Caco-2 (cell line): ENCODE measurements around the gene PTPN3. TPM values are rescaled to one million over a fixed set of nuclear protein-coding genes. Genes with fewer than 3 reads are reported as not detected.

Experiments used
- BruUV-seq: library from RNA; stranded (reverse); fragments of 400-500 nt; replicated peaks from 2 replicates; lab custom pipeline; 2021; lab: Mats Ljungman, UMichigan
- CTCF ChIA-PET: fragments of 300-600 bp; sonication (Branson Sonifier 250); formaldehyde crosslinking; loops from one replicate; lab custom pipeline; 2022; ENCODE audit warnings: antibody characterized with exemption; lab: Charles Lee
- POLR2A ChIA-PET: fragments of 300-600 bp; sonication (Branson Sonifier 250); formaldehyde crosslinking; loops from one replicate; lab custom pipeline; 2022; ENCODE audit warnings: antibody characterized with exemption; lab: Charles Lee
- DNase-seq, 2 experiments: peaks; one replicate each; pipeline versions ENCODE4 v3.0.0 to v3.0.0-alpha.2; 2020 to 2022
- H3K27me3 ChIP-seq: replicated peaks from 2 replicates; pipeline ENCODE4 v1.6.0; 2011; ENCODE audit warnings: low read length; ENCODE audit not compliant: control insufficient read depth, insufficient read depth
- H3K36me3 ChIP-seq: 2 replicates; pipeline ENCODE4 v1.5.1; 2011; ENCODE audit warnings: low read length; ENCODE audit not compliant: control insufficient read depth, insufficient read depth
- H3K4me1 ChIP-seq: fragments of 250-450 bp; sonication (Bioruptor Pico); 2 replicates; pipeline ENCODE4 v1.5.1; 2020; ENCODE audit warnings: mild to moderate bottlenecking
- H3K4me3 ChIP-seq: 2 replicates; pipeline ENCODE4 v1.5.1; 2011; ENCODE audit warnings: low read depth, mild to moderate bottlenecking, control low read depth, low read length
- H3K9me3 ChIP-seq: fragments of 250-450 bp; sonication (Bioruptor Pico); 2 replicates; pipeline ENCODE4 v1.5.1; 2020; ENCODE audit warnings: mild to moderate bottlenecking, moderate library complexity
- H3K27ac Mint-ChIP-seq: one replicate; pipeline ENCODE4 v1.8.0; 2022; ENCODE audit warnings: mixed read lengths; ENCODE audit not compliant: unreplicated experiment
- H3K27me3 Mint-ChIP-seq: one replicate; pipeline ENCODE4 v1.8.0; 2022; ENCODE audit warnings: mixed read lengths; ENCODE audit not compliant: insufficient read depth, unreplicated experiment
- H3K36me3 Mint-ChIP-seq: one replicate; pipeline ENCODE4 v1.8.0; 2022; ENCODE audit warnings: mild to moderate bottlenecking, mixed read lengths; ENCODE audit not compliant: insufficient read depth, unreplicated experiment
- H3K4me1 Mint-ChIP-seq: one replicate; pipeline ENCODE4 v1.8.0; 2022; ENCODE audit warnings: low read depth, mixed read lengths; ENCODE audit not compliant: unreplicated experiment
- H3K4me3 Mint-ChIP-seq: one replicate; pipeline ENCODE4 v1.8.0; 2022; ENCODE audit warnings: mild to moderate bottlenecking, moderate library complexity, mixed read lengths; ENCODE audit not compliant: unreplicated experiment
- H3K9me3 Mint-ChIP-seq: one replicate; pipeline ENCODE4 v1.8.0; 2022; ENCODE audit warnings: mixed read lengths; ENCODE audit not compliant: unreplicated experiment
- intact Hi-C: fragments of 100-400 bp; cut with micrococcal nuclease; formaldehyde crosslinking; loops from one replicate; pipeline ENCODE4 v1.10.0; 2022; ENCODE audit not compliant: unreplicated experiment
- total RNA-seq: library from RNA; stranded (reverse); gene quantifications from 2 replicates; pipeline ENCODE4 v1.2.3, GENCODE V29; 2022
- TF ChIP-seq, protein P1 (sequence below), 2 experiments: fragments of 200-600 bp in 1 of 2; IDR thresholded peaks; 1 replicate in 1 of 2; 2 replicates in 1 of 2; pipeline versions ENCODE4 v1.5.1 to v1.8.0; 2011 to 2022; ENCODE audit warnings: antibody characterized with exemption in 1 of 2, control low read depth in 1 of 2, inconsistent platforms in 1 of 2, low read depth in 1 of 2, low read length in 1 of 2, mild to moderate bottlenecking in 1 of 2, moderate library complexity in 1 of 2; ENCODE audit not compliant: insufficient read depth in 1 of 2, severe bottlenecking in 1 of 2, unreplicated experiment in 1 of 2

PTPN3 gene
- total RNA-seq, 1 experiment from 2014 or later = 12.4 TPM

DNA sequence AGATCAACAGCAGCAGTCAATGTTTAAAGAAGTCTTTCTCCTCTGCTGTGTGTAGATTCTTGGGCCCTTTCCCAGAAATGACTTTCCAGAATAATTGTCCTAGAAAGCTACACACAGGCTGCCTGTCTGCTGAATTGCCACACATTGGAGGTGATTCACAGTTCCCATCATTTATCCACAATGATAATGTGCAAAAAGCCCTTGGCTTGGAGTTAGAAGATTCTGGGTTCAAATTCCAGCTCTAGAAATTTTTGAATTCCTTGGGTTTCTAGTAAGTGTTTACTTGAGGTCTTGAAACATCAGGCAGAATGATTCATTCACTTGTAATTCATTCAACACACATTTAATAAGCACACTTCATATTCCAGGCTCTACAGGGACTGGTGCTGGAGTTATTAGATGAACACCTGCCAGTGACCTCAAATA is 148.7 kb downstream of the PTPN3 start:
- ChIA-PET POLR2A (no interaction called here), CTCF (interaction anchor here (0.5 kb wide), 1 partner anchor 24 kb away, joined by 6 read pairs; no protein-coding TSS in a partner anchor)
- H3K9me3 ChIP-seq = no peaks in the 10 kb centered on the region
- H3K36me3 ChIP-seq = no peaks in the 10 kb centered on the region
- Mint-ChIP-seq H3K27me3 (no peaks in the 10 kb centered on the region), H3K36me3 (no peaks in the 10 kb centered on the region), H3K27ac (no peak overlapping the region), H3K9me3 (no peaks in the 10 kb centered on the region), H3K4me1 (peaks cover 14% of the 10 kb centered on the region), H3K4me3 (no peak overlapping the region)
- H3K4me3 ChIP-seq = no peak overlapping the region
- no peaks in the 10 kb centered on the region for H3K27me3 ChIP-seq
- intact Hi-C loops = no loop called here
- no TSS peak for BruUV-seq
- H3K4me1 ChIP-seq = peaks cover 14% of the 10 kb centered on the region
- no peak for DNase-seq
- TF ChIP-seq, protein P1, sequence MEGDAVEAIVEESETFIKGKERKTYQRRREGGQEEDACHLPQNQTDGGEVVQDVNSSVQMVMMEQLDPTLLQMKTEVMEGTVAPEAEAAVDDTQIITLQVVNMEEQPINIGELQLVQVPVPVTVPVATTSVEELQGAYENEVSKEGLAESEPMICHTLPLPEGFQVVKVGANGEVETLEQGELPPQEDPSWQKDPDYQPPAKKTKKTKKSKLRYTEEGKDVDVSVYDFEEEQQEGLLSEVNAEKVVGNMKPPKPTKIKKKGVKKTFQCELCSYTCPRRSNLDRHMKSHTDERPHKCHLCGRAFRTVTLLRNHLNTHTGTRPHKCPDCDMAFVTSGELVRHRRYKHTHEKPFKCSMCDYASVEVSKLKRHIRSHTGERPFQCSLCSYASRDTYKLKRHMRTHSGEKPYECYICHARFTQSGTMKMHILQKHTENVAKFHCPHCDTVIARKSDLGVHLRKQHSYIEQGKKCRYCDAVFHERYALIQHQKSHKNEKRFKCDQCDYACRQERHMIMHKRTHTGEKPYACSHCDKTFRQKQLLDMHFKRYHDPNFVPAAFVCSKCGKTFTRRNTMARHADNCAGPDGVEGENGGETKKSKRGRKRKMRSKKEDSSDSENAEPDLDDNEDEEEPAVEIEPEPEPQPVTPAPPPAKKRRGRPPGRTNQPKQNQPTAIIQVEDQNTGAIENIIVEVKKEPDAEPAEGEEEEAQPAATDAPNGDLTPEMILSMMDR (IDR thresholded peaks at IDR 0.05; ENCODE audit: insufficient read depth in 1 of 2, low read depth in 1 of 2, low read length in 1 of 2, severe bottlenecking in 1 of 2, unreplicated experiment in 1 of 2) = no peak

DNA sequence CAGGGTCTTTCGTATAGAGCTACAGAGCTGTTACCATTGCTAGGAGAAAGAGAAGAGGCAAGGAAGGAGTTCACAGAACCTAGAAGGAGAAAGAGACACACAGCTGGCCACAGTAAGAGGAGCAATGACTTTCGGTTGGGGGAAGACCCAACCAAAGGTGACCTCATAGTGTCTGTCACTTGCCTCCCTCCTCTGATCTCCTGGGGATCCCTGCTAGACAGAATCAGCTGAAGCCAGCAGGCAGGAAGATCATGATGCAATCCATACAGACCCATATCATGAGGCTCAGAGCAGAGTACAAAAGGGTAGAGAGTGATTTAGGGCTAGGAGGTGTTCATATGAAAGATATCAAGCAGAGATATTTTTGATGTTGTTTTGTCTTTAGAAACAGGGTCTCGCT is 151.2 kb downstream of the PTPN3 start:
- no peak overlapping the region for H3K4me3 Mint-ChIP-seq
- intact Hi-C loops = no loop called here

DNA sequence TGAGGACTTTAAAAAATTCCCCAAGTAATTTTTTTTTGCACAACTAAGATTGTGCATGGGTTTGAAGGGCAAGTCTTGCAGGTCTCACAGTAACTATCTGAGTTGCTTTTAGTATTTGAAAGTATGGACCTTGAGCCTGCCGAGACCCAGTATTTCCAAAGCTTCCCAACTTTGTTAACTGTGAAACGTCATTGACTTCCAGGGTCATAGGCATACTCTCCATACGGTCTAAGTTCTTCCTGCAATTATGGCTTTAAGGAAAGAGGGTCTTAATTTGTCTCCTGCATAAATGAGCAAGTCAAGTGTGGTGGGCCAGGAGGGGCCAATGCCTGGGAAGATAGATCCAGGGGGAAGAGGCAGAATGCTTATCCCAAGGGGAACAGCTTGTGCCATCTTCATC is 153.2 kb downstream of the PTPN3 start:
- no peaks in the 10 kb centered on the region for H3K27me3 Mint-ChIP-seq
- no peak overlapping the region for H3K4me3 ChIP-seq
- peaks cover 14% of the 10 kb centered on the region for H3K4me1 Mint-ChIP-seq
- POLR2A ChIA-PET = interaction anchor here (0.6 kb wide), 1 partner anchor 10 kb away, joined by 3 read pairs; no protein-coding TSS in a partner anchor
- intact Hi-C loops = loop anchor here (2.0 kb wide), 1 partner anchor 24 kb away; the partner anchor contains the start of gene EPB41L4B
- H3K36me3 Mint-ChIP-seq = no peaks in the 10 kb centered on the region
- no peaks in the 10 kb centered on the region for H3K27me3 ChIP-seq
- TF ChIP-seq, protein P1 (IDR thresholded peaks at IDR 0.05; ENCODE audit: insufficient read depth in 1 of 2, low read depth in 1 of 2, low read length in 1 of 2, severe bottlenecking in 1 of 2, unreplicated experiment in 1 of 2) = no peak
- DNase-seq = no peak
- H3K4me1 ChIP-seq = peaks cover 17% of the 10 kb centered on the region
- H3K9me3 Mint-ChIP-seq = no peaks in the 10 kb centered on the region
- H3K36me3 ChIP-seq = no peaks in the 10 kb centered on the region
- no TSS peak for BruUV-seq
- no peak overlapping the region for H3K4me3 Mint-ChIP-seq
- CTCF ChIA-PET = interaction anchor here (0.6 to 1.6 kb wide), 3 partner anchors 13 to 162 kb away, joined by 4 to 12 read pairs (median 4); no protein-coding TSS in a partner anchor
- peak overlapping the region; percentile 82 for H3K27ac Mint-ChIP-seq
- H3K9me3 ChIP-seq = no peaks in the 10 kb centered on the region

More for the DNA sequence above, 151.2 kb downstream of the PTPN3 start:
- Histone ChIP-seq H3K27me3 (no peaks in the 10 kb centered on the region), H3K4me3 (no peak overlapping the region), H3K36me3 (no peaks in the 10 kb centered on the region), H3K4me1 (peaks cover 17% of the 10 kb centered on the region), H3K9me3 (no peaks in the 10 kb centered on the region)
- Mint-ChIP-seq H3K27me3 (no peaks in the 10 kb centered on the region), H3K4me1 (peaks cover 14% of the 10 kb centered on the region), H3K27ac (no peak overlapping the region), H3K36me3 (no peaks in the 10 kb centered on the region), H3K9me3 (no peaks in the 10 kb centered on the region)
- DNase-seq = no peak
- POLR2A ChIA-PET = no interaction called here
- TF ChIP-seq, protein P1 (IDR thresholded peaks at IDR 0.05; ENCODE audit: insufficient read depth in 1 of 2, low read depth in 1 of 2, low read length in 1 of 2, severe bottlenecking in 1 of 2, unreplicated experiment in 1 of 2) = no peak
- CTCF ChIA-PET = no interaction called here
- BruUV-seq = no TSS peak
